ENCODE results near the gene LAMP2.

DNA sequence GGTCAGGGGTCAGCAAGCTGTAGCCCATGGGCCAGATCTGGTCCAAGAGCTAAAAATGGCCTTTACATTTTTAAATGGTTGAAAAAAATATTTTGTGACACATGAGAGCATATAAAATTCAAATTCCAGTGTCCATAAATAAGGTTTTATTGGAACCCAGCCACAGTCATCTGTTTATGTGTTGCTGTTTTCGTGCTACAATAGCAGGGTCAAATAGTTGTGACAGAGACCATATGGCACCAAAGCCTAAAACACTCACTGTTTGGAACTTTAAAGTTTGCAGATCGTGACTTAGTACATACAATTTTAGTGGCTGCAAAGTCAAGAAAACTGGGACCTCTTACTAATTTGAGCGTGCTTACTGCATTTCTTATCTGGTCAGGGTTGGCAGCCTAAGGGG, 29.2 kb downstream of the LAMP2 start:
- TF ChIP-seq EP300 (IDR thresholded peaks at IDR 0.05; ENCODE audit: borderline replicate concordance in 1 of 2, control insufficient read depth in 1 of 2, low read depth in 2 of 2, low read length in 2 of 2) (no peak), POLR2A (IDR thresholded peaks at IDR 0.05; ENCODE audit: low read depth, low read length) (no peak), PRDM15 (CRISPR knock-in tag; IDR thresholded peaks at IDR 0.05) (no peak), CTCF (IDR thresholded peaks at IDR 0.05 in 2 of 3, conservative IDR thresholded peaks at IDR 0.05 in 1 of 3; ENCODE audit: control insufficient read depth in 2 of 3, extremely low read depth in 1 of 3, insufficient read depth in 1 of 3, low read depth in 3 of 3, low read length in 3 of 3) (no peak), YY1 (IDR thresholded peaks at IDR 0.05; ENCODE audit: low read depth, low read length) (no peak), POLR2AphosphoS5 (IDR thresholded peaks at IDR 0.05; ENCODE audit: low read length) (no peak), ETV6 (conservative IDR thresholded peaks at IDR 0.05 in 1 of 2, IDR thresholded peaks at IDR 0.05 in 1 of 2; ENCODE audit: borderline replicate concordance in 1 of 2, low read depth in 1 of 2) (no peak)

All from GM12878 (cell line).